RWPE2 (cell line): ENCODE measurements around the gene FBXL15.

Source experiments
- ATAC-seq: fragments of 200-7000 bp; cut with Tn5 transposase; 3 replicates; pipeline ENCODE4 v1.9.1; 2021; ENCODE audit warnings: low read depth
- DNase-seq: peaks from one replicate; pipeline ENCODE4 v3.0.0-alpha.2; 2020; ENCODE audit warnings: low spot score
- H3K27ac ChIP-seq: fragments of 450-650 bp; 2 replicates; pipeline ENCODE4 v1.5.1; 2017; ENCODE audit warnings: mild to moderate bottlenecking; ENCODE audit not compliant: poor library complexity, severe bottlenecking
- H3K27me3 ChIP-seq: fragments of 250-450 bp; sonication (Bioruptor Pico); 2 replicates; pipeline ENCODE4 v1.5.1; 2021; ENCODE audit warnings: mild to moderate bottlenecking, moderate library complexity; ENCODE audit not compliant: insufficient read depth, poor library complexity, severe bottlenecking
- H3K36me3 ChIP-seq: fragments of 250-450 bp; sonication (Bioruptor Pico); 2 replicates; pipeline ENCODE4 v1.5.1; 2020; ENCODE audit warnings: low read depth, mild to moderate bottlenecking, moderate library complexity
- H3K4me1 ChIP-seq: fragments of 250-450 bp; sonication (Bioruptor Pico); 2 replicates; pipeline ENCODE4 v1.5.1; 2021; ENCODE audit warnings: mild to moderate bottlenecking, moderate library complexity; ENCODE audit not compliant: insufficient read depth, poor library complexity, severe bottlenecking
- H3K4me3 ChIP-seq: fragments of 250-450 bp; sonication (Bioruptor Pico); 2 replicates; pipeline ENCODE4 v1.5.1; 2021; ENCODE audit warnings: mild to moderate bottlenecking, moderate library complexity; ENCODE audit not compliant: severe bottlenecking
- H3K9me3 ChIP-seq: fragments of 250-450 bp; sonication (Bioruptor Pico); 2 replicates; pipeline ENCODE4 v1.5.1; 2021; ENCODE audit warnings: mild to moderate bottlenecking, moderate library complexity; ENCODE audit not compliant: severe bottlenecking
- CTCF ChIP-seq: fragments of 450-650 bp; IDR thresholded peaks from one replicate; pipeline ENCODE4 v1.5.1; 2017; ENCODE audit warnings: mild to moderate bottlenecking, moderate library complexity; ENCODE audit not compliant: poor library complexity, severe bottlenecking

FBXL15 gene

GRCh38 chr10:102432162-102432950 is 11.7 kb downstream of the FBXL15 start, which contains the start of gene CUEDC2:
TSS of gene CUEDC2 (minus strand) at chr10:102432574. CDS start at chr10:102425188, 7,386 bp downstream.
- Histone ChIP-seq H3K36me3 (peaks cover 11% of the 10 kb centered on the region), H3K9me3 (no peaks in the 10 kb centered on the region), H3K27me3 (no peaks in the 10 kb centered on the region), H3K4me1 (peaks cover 10% of the 10 kb centered on the region), H3K27ac (peak within 1 kb of the TSS; percentile 56), H3K4me3 (peak within 1 kb of the TSS; percentile 65)
- no peak for TF ChIP-seq CTCF
- peak; percentile 92 for DNase-seq
- ATAC-seq = peak; percentile 95

- Histone ChIP-seq H3K4me3 (no peak overlapping the region), H3K9me3 (no peaks in the 10 kb centered on the region), H3K27ac (no peak overlapping the region), H3K36me3 (peaks cover 11% of the 10 kb centered on the region), H3K27me3 (no peaks in the 10 kb centered on the region), H3K4me1 (peaks cover 10% of the 10 kb centered on the region)
- TF ChIP-seq CTCF = no peak
- no peak for ATAC-seq
- DNase-seq = no peak
Observed at GRCh38 chr10:102433619-102434046, 13.0 kb downstream of the FBXL15 start.

- DNase-seq = no peak
- peaks cover 11% of the 10 kb centered on the region for H3K36me3 ChIP-seq
- no peaks in the 10 kb centered on the region for H3K27me3 ChIP-seq
- H3K4me3 ChIP-seq = no peak overlapping the region
- TF ChIP-seq CTCF = no peak
- ATAC-seq = no peak
- peaks cover 10% of the 10 kb centered on the region for H3K4me1 ChIP-seq
- no peaks in the 10 kb centered on the region for H3K9me3 ChIP-seq
- no peak overlapping the region for H3K27ac ChIP-seq
Observed at GRCh38 chr10:102434394-102435132, 13.9 kb downstream of the FBXL15 start.

- H3K4me1 ChIP-seq = peaks cover 10% of the 10 kb centered on the region
- H3K4me3 ChIP-seq = no peak overlapping the region
Observed at GRCh38 chr10:102435133-102435497, 14.5 kb downstream of the FBXL15 start.

More at GRCh38 chr10:102435133-102435497, 14.5 kb downstream of the FBXL15 start:
- Histone ChIP-seq H3K27me3 (no peaks in the 10 kb centered on the region), H3K9me3 (no peaks in the 10 kb centered on the region), H3K27ac (no peak overlapping the region), H3K36me3 (peaks cover 11% of the 10 kb centered on the region)
- DNase-seq (no peak), ATAC-seq (no peak)
- TF ChIP-seq CTCF = no peak
